ENCODE measurements around the gene HADHA.

HADHA gene

DNA sequence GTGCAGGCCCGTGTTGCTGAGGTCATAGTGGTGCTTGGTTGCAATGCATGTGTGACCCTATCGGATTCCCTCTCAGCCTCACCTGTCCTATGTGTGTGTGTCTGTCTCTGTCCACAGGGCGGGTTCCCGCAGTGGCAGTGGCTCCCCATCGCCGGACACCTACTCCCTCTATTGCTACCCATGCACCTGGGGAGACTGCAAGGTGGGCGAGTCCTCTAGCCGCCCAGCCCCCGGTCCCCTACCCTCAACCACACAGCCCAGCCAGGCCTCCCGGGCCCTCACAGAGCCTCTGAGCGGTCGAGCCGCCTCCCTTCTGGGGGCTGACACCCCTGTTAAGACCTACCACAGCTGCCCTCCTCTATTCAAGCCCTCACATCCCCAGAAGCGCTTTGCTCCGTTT lies 57.3 kb downstream of the HADHA start:
- no peak overlapping the region for H3K9ac ChIP-seq (ENCODE audit: low read length)
- no peak overlapping the region for H4K8ac ChIP-seq (ENCODE audit: low read length)
- H3K27ac ChIP-seq (ENCODE audit: low read length, poor library complexity, severe bottlenecking): no peak overlapping the region
- no peak overlapping the region for H3K14ac ChIP-seq (ENCODE audit: low read length in 2 of 2)
- H3K18ac ChIP-seq (ENCODE audit: low read depth in 1 of 2, low read length in 2 of 2): no peak overlapping the region
- no peak overlapping the region for H3K23ac ChIP-seq (ENCODE audit: low read length in 2 of 2)
- peaks cover 8% of the 10 kb centered on the region for H3K4me1 ChIP-seq (ENCODE audit: control insufficient read depth, insufficient read depth, low read depth, low read length)
- H3K79me1 ChIP-seq (replicated peaks; ENCODE audit: low read length, poor library complexity, severe bottlenecking): no peaks in the 10 kb centered on the region
- no peak overlapping the region for H2BK12ac ChIP-seq (ENCODE audit: low read length in 2 of 2)
- H2BK5ac ChIP-seq (ENCODE audit: low read depth, low read length, poor library complexity, severe bottlenecking): no peak overlapping the region
- H3K4ac ChIP-seq (ENCODE audit: low read depth in 1 of 2, low read length in 2 of 2): no peak overlapping the region
- no peak overlapping the region for H2BK15ac ChIP-seq (ENCODE audit: low read depth, poor library complexity, severe bottlenecking)
- no peak overlapping the region for H2BK120ac ChIP-seq (ENCODE audit: low read depth, low read length)
- no peak overlapping the region for H2AK5ac ChIP-seq (ENCODE audit: low read length, severe bottlenecking)
- no peak for DNase-seq
- H3K4me3 ChIP-seq (ENCODE audit: insufficient read depth in 1 of 2, low read depth in 1 of 2, low read length in 2 of 2): no peak overlapping the region
- 94% methylated on average over 15 of the region's 15 CpGs for WGBS
- no peak overlapping the region for H3K4me2 ChIP-seq (ENCODE audit: low read length, poor library complexity, severe bottlenecking)
- peaks cover 24 to 43% of the 10 kb centered on the region in 2 experiments for H3K36me3 ChIP-seq (ENCODE audit: control insufficient read depth in 1 of 2, insufficient read depth in 2 of 2, low read depth in 1 of 2, low read length in 2 of 2)
- H3K27me3 ChIP-seq (ENCODE audit: control insufficient read depth in 1 of 2, insufficient read depth in 1 of 2, low read length in 2 of 2): peaks cover 0 to 20% of the 10 kb centered on the region in 2 experiments
- H2AFZ ChIP-seq (ENCODE audit: low read depth, low read length): no peak overlapping the region
- no peak overlapping the region for H4K91ac ChIP-seq (ENCODE audit: low read length)
- no peaks in the 10 kb centered on the region for H3K9me3 ChIP-seq (ENCODE audit: control insufficient read depth, low read length)

DNA sequence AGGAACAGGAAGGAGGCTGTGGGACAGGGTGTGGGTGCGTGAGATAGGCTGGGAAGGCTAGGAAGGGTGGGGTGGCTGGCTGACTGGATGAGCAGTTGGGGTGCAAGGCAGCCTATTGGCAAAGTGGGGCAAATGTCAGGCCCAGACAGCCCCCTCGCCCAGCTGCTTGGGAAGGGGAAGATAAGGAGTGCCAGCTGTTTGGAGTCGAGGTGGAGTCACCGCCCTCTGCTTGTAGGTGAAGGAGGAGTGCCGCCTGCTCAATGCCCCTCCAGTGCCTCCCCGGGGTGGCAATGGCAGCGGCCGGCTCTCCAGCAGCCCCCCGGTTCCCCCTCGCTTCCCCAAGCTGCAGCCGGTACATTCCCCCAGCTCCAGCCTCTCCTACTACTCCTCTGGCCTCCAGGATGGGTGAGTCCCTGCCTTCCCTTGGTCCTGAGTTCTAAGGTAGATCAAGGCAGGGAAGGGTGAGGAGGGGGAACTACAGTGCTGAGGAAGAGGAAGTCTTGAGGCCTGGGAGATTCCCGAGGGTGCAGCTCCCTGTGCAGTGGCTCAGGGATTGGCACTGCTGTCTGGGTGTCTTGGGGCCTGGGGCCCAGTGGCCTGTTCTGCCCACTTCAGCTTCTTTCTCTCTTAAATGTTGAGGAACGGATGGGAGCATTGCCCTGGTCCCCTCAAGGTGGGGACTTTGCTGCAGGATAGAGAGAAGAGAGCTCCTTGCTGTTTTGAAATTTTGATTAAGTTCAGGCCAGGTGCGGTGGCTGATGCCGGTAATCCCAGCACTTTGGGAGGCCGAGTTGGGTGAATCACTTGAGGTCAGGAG lies 58.3 kb downstream of the HADHA start:
- no peak for DNase-seq
- Histone ChIP-seq H2BK120ac (ENCODE audit: low read depth, low read length) (no peak overlapping the region), H3K9ac (ENCODE audit: low read length) (peak overlapping the region; percentile 89), H3K14ac (ENCODE audit: low read length in 2 of 2) (no peak overlapping the region), H4K8ac (ENCODE audit: low read length) (no peak overlapping the region), H3K18ac (ENCODE audit: low read depth in 1 of 2, low read length in 2 of 2) (no peak overlapping the region), H3K27ac (ENCODE audit: low read length, poor library complexity, severe bottlenecking) (no peak overlapping the region), H3K9me3 (ENCODE audit: control insufficient read depth, low read length) (no peaks in the 10 kb centered on the region), H3K23ac (ENCODE audit: low read length in 2 of 2) (peak overlapping the region in 1 of 2 experiments; percentile 17), H2AK5ac (ENCODE audit: low read length, severe bottlenecking) (no peak overlapping the region), H3K4ac (ENCODE audit: low read depth in 1 of 2, low read length in 2 of 2) (no peak overlapping the region), H2BK15ac (ENCODE audit: low read depth, poor library complexity, severe bottlenecking) (no peak overlapping the region), H3K4me1 (ENCODE audit: control insufficient read depth, insufficient read depth, low read depth, low read length) (peaks cover 8% of the 10 kb centered on the region), H2BK5ac (ENCODE audit: low read depth, low read length, poor library complexity, severe bottlenecking) (no peak overlapping the region), H3K27me3 (ENCODE audit: control insufficient read depth in 1 of 2, insufficient read depth in 1 of 2, low read length in 2 of 2) (peaks cover 3 to 20% of the 10 kb centered on the region in 2 experiments), H3K4me2 (ENCODE audit: low read length, poor library complexity, severe bottlenecking) (no peak overlapping the region), H2AFZ (ENCODE audit: low read depth, low read length) (no peak overlapping the region), H2BK12ac (ENCODE audit: low read length in 2 of 2) (no peak overlapping the region), H3K4me3 (ENCODE audit: insufficient read depth in 1 of 2, low read depth in 1 of 2, low read length in 2 of 2) (peak overlapping the region in 1 of 2 experiments; percentile 82), H3K79me1 (replicated peaks; ENCODE audit: low read length, poor library complexity, severe bottlenecking) (no peaks in the 10 kb centered on the region), H4K91ac (ENCODE audit: low read length) (no peak overlapping the region), H3K36me3 (ENCODE audit: control insufficient read depth in 1 of 2, insufficient read depth in 2 of 2, low read depth in 1 of 2, low read length in 2 of 2) (peaks cover 16 to 33% of the 10 kb centered on the region in 2 experiments)
- WGBS: 89% methylated on average over 8 of the region's 16 CpGs

DNA sequence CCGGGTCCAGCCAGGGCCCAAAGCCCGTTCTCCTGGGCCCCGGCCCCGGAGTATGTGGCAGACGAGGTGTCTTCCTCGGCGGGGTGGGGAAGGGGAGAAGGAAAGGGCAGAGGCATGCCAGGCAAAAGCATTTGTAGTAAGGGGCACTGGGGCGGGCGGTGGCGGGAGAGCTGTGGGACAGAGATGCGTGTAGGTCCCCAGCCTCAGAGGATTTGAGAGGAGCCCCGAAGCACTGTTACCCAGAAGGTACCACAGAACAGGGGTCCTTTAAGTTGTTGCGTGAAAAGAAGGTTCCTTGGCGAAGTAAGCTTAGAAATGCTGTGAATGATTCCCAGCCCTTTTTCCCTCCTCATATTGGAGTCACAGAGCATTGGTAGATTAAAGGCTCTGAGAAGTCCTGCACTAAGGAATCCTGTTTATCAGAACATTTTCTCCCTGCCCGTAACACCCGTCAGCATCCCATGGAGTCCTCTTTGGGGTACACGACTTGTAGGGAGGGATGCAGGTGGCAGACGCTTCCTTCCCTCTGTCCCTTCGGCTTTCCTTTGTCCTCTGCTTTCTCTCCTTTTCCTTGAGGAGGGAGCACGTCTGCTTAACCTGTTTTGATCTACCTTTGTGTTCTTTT lies 59.0 kb downstream of the HADHA start:
- Histone ChIP-seq H2BK12ac (ENCODE audit: low read length in 2 of 2) (no peak overlapping the region), H2BK120ac (ENCODE audit: low read depth, low read length) (no peak overlapping the region), H3K18ac (ENCODE audit: low read depth in 1 of 2, low read length in 2 of 2) (peak overlapping the region; percentile 44 to 77), H3K4ac (ENCODE audit: low read depth in 1 of 2, low read length in 2 of 2) (peak overlapping the region in 1 of 2 experiments; percentile 49), H2AK5ac (ENCODE audit: low read length, severe bottlenecking) (no peak overlapping the region), H3K9me3 (ENCODE audit: control insufficient read depth, low read length) (no peaks in the 10 kb centered on the region), H2AFZ (ENCODE audit: low read depth, low read length) (peak overlapping the region; percentile 65), H3K79me1 (replicated peaks; ENCODE audit: low read length, poor library complexity, severe bottlenecking) (no peaks in the 10 kb centered on the region), H3K36me3 (ENCODE audit: control insufficient read depth in 1 of 2, insufficient read depth in 2 of 2, low read depth in 1 of 2, low read length in 2 of 2) (peaks cover 9 to 26% of the 10 kb centered on the region in 2 experiments), H3K23ac (ENCODE audit: low read length in 2 of 2) (peak overlapping the region in 1 of 2 experiments; percentile 36), H3K4me1 (ENCODE audit: control insufficient read depth, insufficient read depth, low read depth, low read length) (peaks cover 8% of the 10 kb centered on the region), H3K9ac (ENCODE audit: low read length) (peak overlapping the region; percentile 89), H4K91ac (ENCODE audit: low read length) (peak overlapping the region; percentile 61), H3K27ac (ENCODE audit: low read length, poor library complexity, severe bottlenecking) (no peak overlapping the region), H3K27me3 (ENCODE audit: control insufficient read depth in 1 of 2, insufficient read depth in 1 of 2, low read length in 2 of 2) (peaks cover 5 to 20% of the 10 kb centered on the region in 2 experiments), H4K8ac (ENCODE audit: low read length) (peak overlapping the region; percentile 72), H3K4me2 (ENCODE audit: low read length, poor library complexity, severe bottlenecking) (no peak overlapping the region), H2BK15ac (ENCODE audit: low read depth, poor library complexity, severe bottlenecking) (peak overlapping the region; percentile 94), H2BK5ac (ENCODE audit: low read depth, low read length, poor library complexity, severe bottlenecking) (no peak overlapping the region), H3K4me3 (ENCODE audit: insufficient read depth in 1 of 2, low read depth in 1 of 2, low read length in 2 of 2) (peak overlapping the region in 1 of 2 experiments; percentile 82), H3K14ac (ENCODE audit: low read length in 2 of 2) (no peak overlapping the region)
- WGBS: 55% methylated on average over 19 of the region's 20 CpGs
- no peak for DNase-seq
